DND-41 (cell line): ENCODE measurements around the gene ERCC5.

ENCODE experiments used
- CTCF ChIP-seq: IDR thresholded peaks from 2 replicates; pipeline ENCODE4 v1.5.1; 2012; ENCODE audit warnings: borderline replicate concordance, low read length, moderate library complexity, mild to moderate bottlenecking; ENCODE audit not compliant: poor library complexity, severe bottlenecking; ENCODE audit errors: extremely low read depth
- EZH2 ChIP-seq: IDR thresholded peaks from 3 replicates; pipeline ENCODE4 v1.6.1; 2012; ENCODE audit warnings: borderline replicate concordance, low read depth, mild to moderate bottlenecking, moderate library complexity, low read length, inconsistent platforms; ENCODE audit not compliant: severe bottlenecking

GRCh38 chr13:102907016-102907756 is 61.4 kb downstream of the ERCC5 start:
- no peak for TF ChIP-seq CTCF
- TF ChIP-seq EZH2, result no peak
